Psoas muscle (tissue), 8 donors: ENCODE data around the gene THADA. TPM values are rescaled to one million over a fixed set of nuclear protein-coding genes. Genes with fewer than 3 reads are reported as not detected.

ENCODE experiments used
- ATAC-seq, 4 donors: fragments of 200-7000 bp; cut with Tn5 transposase; one replicate each; pipeline ENCODE4 v1.9.1; 2020; ENCODE audit warnings: moderate library complexity in 3 of 4, mild to moderate bottlenecking in 2 of 4
- DNase-seq, 2 donors: peaks; one replicate each; pipeline ENCODE4 v3.0.0-alpha.2; 2020
- H3K27ac ChIP-seq: fragments of 200-600 bp; one replicate; pipeline ENCODE4 v1.8.0; 2022
- H3K27me3 ChIP-seq, 3 donors: fragments of 200-600 bp in 1 of 3; one replicate each; pipeline versions ENCODE4 v1.6.1 to v1.8.0; 2013 to 2022; ENCODE audit warnings: low read length in 2 of 3, mild to moderate bottlenecking in 2 of 3, moderate library complexity in 1 of 3; ENCODE audit not compliant: insufficient read depth in 3 of 3
- H3K36me3 ChIP-seq, 2 donors: fragments of 200-600 bp in 1 of 2; one replicate each; pipeline versions ENCODE4 v1.6.1 to v1.8.0; 2013 to 2022; ENCODE audit warnings: low read depth in 1 of 2, mild to moderate bottlenecking in 1 of 2, moderate library complexity in 1 of 2; ENCODE audit not compliant: insufficient read depth in 1 of 2
- H3K4me1 ChIP-seq: fragments of 200-600 bp; one replicate; pipeline ENCODE4 v1.8.0; 2022
- H3K4me3 ChIP-seq: fragments of 200-600 bp; one replicate; pipeline ENCODE4 v1.8.0; 2022; ENCODE audit warnings: mild to moderate bottlenecking
- H3K9me3 ChIP-seq: fragments of 200-600 bp; one replicate; pipeline ENCODE4 v1.8.0; 2022
- CTCF ChIP-seq: fragments of 200-600 bp; IDR thresholded peaks from one replicate; pipeline ENCODE4 v1.8.0; 2022; ENCODE audit warnings: antibody characterized with exemption
- WGBS, 3 donors: extraction: QIAGEN DNeasy Blood & Tissue Kit; methylation state at CpG; one replicate each; pipeline versions ENCODE4 v1.1.6 to v1.1.7; 2013; 5-methylcytosine and 5-hydroxymethylcytosine counted together
- intact Hi-C, 2 donors: fragments of 100-400 bp; cut with DNase I; formaldehyde crosslinking; loops; one replicate each; pipeline versions ENCODE4 v1.11.0 to v1.14.2; 2022
- polyA plus RNA-seq, 3 donors: library from polyadenylated mRNA; stranded (reverse); fragments of 200-250 nt; gene quantifications; one replicate each; pipeline ENCODE4 v1.2.3, GENCODE V29; 2013
- total RNA-seq, 4 donors: library from RNA; stranded (reverse); fragmentation: NEBNext Ultra II Directional in 2 of 4; extraction: Animal tissue kit (Norgen Biotek cat#: 25700) in 2 of 4; gene quantifications; one replicate each; pipeline versions ENCODE4 v1.2.1 to v1.2.4, GENCODE V29; 2021 to 2023
- donor health status: healthy with polysubstance abuse.
- donor health status: DM: no; HTN: no; CAD: no; lungs with moderate emphysema.
- donor health status: Bipolar disorder and iron deficiency.
- donor health status: healthy.
- donor health status: DM: yes; HTN: yes; CAD: no.
- donor health status: DM: no; HTN: no; CAD: no.
- donor health status: DM: no; HTN: no; CAD: no.
- donor health status: DM: yes; HTN: yes; CAD: no.

Gene THADA
- total and polyA plus RNA-seq, 7 donors = 8.1 to 17.4 (median 11.6) TPM

- DNase-seq (peak; percentile 46 to 55), ATAC-seq (peak in 1 of 4 donors; percentile 53)
- Histone ChIP-seq H3K27me3 (no peaks in the 10 kb centered on the region), H3K4me1 (peaks cover 16% of the 10 kb centered on the region), H3K4me3 (no peak overlapping the region), H3K27ac (no peak overlapping the region), H3K9me3 (no peaks in the 10 kb centered on the region), H3K36me3 (no peaks in the 10 kb centered on the region)
- intact Hi-C loops = no loop called here
- TF ChIP-seq CTCF = no peak
- 59 to 74% (median 62%) methylated on average over 7 of the region's 7 CpGs for WGBS, 3 donors
Observed at GRCh38 chr2:43464590-43464989, 131.2 kb downstream of the THADA start.

GRCh38 chr2:43462866-43463641 lies 132.8 kb downstream of the THADA start:
- H3K4me3 ChIP-seq = no peak overlapping the region
- DNase-seq (no peak), ATAC-seq (no peak)
- H3K36me3 ChIP-seq = no peaks in the 10 kb centered on the region
- whole genome bisulfite sequencing, 3 donors = 51 to 72% (median 55%) methylated on average over 4 of the region's 4 CpGs
- no peak for TF ChIP-seq CTCF
- no peak overlapping the region for H3K27ac ChIP-seq
- intact Hi-C loops = no loop called here
- peaks cover 30% of the 10 kb centered on the region for H3K4me1 ChIP-seq
- no peaks in the 10 kb centered on the region for H3K27me3 ChIP-seq
- H3K9me3 ChIP-seq = no peaks in the 10 kb centered on the region

GRCh38 chr2:43461453-43462073 lies 134.3 kb downstream of the THADA start:
- Histone ChIP-seq H3K36me3 (no peaks in the 10 kb centered on the region), H3K4me1 (peaks cover 42% of the 10 kb centered on the region), H3K27ac (no peak overlapping the region), H3K4me3 (no peak overlapping the region), H3K27me3 (no peaks in the 10 kb centered on the region), H3K9me3 (no peaks in the 10 kb centered on the region)
- ATAC-seq = no peak
- DNase-seq = no peak
- WGBS, 3 donors = 48 to 68% (median 54%) methylated on average over 3 of the region's 3 CpGs
- no peak for TF ChIP-seq CTCF
- intact Hi-C loops = no loop called here

- H3K27ac ChIP-seq = peak overlapping the region; percentile 32
- peak in 3 of 4 donors; percentile 9 to 29 (median 18) for ATAC-seq
- no peaks in the 10 kb centered on the region for H3K36me3 ChIP-seq
- 42 to 70% (median 47%) methylated on average over 4 of the region's 4 CpGs for WGBS, 3 donors
- H3K27me3 ChIP-seq = no peaks in the 10 kb centered on the region
- intact Hi-C loops = no loop called here
- no peak for TF ChIP-seq CTCF
- no peak overlapping the region for H3K4me3 ChIP-seq
- H3K4me1 ChIP-seq = peaks cover 49% of the 10 kb centered on the region
- DNase-seq = no peak
- no peaks in the 10 kb centered on the region for H3K9me3 ChIP-seq
Observed at GRCh38 chr2:43460611-43461365, 135.1 kb downstream of the THADA start.
